ENCODE results near the gene NMNAT2. TPM values are rescaled to one million over a fixed set of nuclear protein-coding genes. Genes with fewer than 3 reads are reported as not detected.

The NMNAT2 gene
- polyA plus RNA-seq, 1 experiment = 0.19 TPM

DNA sequence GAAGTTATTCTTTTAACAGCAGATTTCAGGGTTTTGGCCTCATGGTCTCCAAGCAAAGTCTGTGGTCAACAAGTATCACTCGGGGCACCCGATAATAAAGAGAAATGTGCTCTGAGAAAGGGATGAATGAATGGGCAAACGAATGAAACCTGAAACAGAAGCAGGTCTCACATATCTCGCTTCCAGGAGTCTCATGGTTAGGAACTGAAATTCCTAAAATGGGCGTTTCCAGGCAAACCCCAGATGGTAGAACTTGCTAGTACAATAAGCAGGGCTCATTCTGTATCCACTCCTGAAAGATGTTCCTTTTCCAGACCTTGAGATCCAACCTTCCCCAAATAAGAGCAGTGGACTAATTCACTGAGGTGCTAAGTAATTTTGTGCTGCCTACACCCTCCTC lies 144.9 kb downstream of the NMNAT2 start:
- POLR2A ChIA-PET = no interaction called here
- H3K4me3 ChIP-seq (ENCODE audit: low read depth, low read length) = no peak overlapping the region
- TF ChIP-seq, protein P1, sequence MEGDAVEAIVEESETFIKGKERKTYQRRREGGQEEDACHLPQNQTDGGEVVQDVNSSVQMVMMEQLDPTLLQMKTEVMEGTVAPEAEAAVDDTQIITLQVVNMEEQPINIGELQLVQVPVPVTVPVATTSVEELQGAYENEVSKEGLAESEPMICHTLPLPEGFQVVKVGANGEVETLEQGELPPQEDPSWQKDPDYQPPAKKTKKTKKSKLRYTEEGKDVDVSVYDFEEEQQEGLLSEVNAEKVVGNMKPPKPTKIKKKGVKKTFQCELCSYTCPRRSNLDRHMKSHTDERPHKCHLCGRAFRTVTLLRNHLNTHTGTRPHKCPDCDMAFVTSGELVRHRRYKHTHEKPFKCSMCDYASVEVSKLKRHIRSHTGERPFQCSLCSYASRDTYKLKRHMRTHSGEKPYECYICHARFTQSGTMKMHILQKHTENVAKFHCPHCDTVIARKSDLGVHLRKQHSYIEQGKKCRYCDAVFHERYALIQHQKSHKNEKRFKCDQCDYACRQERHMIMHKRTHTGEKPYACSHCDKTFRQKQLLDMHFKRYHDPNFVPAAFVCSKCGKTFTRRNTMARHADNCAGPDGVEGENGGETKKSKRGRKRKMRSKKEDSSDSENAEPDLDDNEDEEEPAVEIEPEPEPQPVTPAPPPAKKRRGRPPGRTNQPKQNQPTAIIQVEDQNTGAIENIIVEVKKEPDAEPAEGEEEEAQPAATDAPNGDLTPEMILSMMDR (IDR thresholded peaks at IDR 0.05; ENCODE audit: low read depth, low read length) = no peak
- H3K27ac ChIP-seq (ENCODE audit: low read depth, low read length) = peak overlapping the region; percentile 92
- H3K9me3 ChIP-seq (ENCODE audit: control insufficient read depth, insufficient read depth, low read length) = no peaks in the 10 kb centered on the region
- H3K27me3 ChIP-seq (ENCODE audit: control insufficient read depth, insufficient read depth, low read length) = no peaks in the 10 kb centered on the region
- no peak for DNase-seq (ENCODE audit: low read depth, low spot score)
- CTCF ChIA-PET = interaction anchor here (0.7 to 2.9 kb wide), 3 partner anchors 9 to 40 kb away, joined by 7 to 14 read pairs (median 13); no protein-coding TSS in a partner anchor

DNA sequence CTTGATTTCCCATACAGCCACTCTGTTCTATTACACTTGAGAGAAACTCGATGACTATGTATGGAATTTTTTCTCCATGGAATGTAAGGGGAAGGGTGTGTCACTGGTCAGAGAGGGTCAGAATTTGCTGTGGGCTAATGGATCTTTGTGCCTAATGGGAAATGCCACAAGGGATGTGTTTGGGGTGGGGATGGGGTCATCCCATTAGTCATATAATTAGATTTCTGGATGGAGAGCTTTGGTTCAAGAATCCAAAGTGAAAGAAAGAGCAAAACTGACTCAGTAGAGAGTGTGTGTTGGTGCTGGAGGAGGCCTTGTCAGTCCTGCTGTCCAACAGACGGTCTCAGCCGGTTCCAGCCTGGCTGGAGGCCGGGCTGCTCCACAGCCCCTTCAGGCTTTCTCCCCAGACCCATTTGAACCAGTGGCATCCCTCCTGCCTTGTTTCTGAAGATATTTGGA lies 145.8 kb downstream of the NMNAT2 start:
- ChIA-PET POLR2A (interaction anchor here (0.6 to 2.1 kb wide), 2 partner anchors 38 to 126 kb away, joined by 4 to 6 read pairs; no protein-coding TSS in a partner anchor), CTCF (interaction anchor here (0.9 to 2.9 kb wide), 4 partner anchors 10 to 310 kb away, joined by 3 to 14 read pairs (median 8); no protein-coding TSS in a partner anchor)
- no peak overlapping the region for H3K4me3 ChIP-seq (ENCODE audit: low read depth, low read length)
- no peaks in the 10 kb centered on the region for H3K9me3 ChIP-seq (ENCODE audit: control insufficient read depth, insufficient read depth, low read length)
- no peaks in the 10 kb centered on the region for H3K27me3 ChIP-seq (ENCODE audit: control insufficient read depth, insufficient read depth, low read length)
- peak overlapping the region; percentile 92 for H3K27ac ChIP-seq (ENCODE audit: low read depth, low read length)
- TF ChIP-seq, protein P1 (IDR thresholded peaks at IDR 0.05; ENCODE audit: low read depth, low read length) = no peak
- DNase-seq (ENCODE audit: low read depth, low spot score) = no peak

DNA sequence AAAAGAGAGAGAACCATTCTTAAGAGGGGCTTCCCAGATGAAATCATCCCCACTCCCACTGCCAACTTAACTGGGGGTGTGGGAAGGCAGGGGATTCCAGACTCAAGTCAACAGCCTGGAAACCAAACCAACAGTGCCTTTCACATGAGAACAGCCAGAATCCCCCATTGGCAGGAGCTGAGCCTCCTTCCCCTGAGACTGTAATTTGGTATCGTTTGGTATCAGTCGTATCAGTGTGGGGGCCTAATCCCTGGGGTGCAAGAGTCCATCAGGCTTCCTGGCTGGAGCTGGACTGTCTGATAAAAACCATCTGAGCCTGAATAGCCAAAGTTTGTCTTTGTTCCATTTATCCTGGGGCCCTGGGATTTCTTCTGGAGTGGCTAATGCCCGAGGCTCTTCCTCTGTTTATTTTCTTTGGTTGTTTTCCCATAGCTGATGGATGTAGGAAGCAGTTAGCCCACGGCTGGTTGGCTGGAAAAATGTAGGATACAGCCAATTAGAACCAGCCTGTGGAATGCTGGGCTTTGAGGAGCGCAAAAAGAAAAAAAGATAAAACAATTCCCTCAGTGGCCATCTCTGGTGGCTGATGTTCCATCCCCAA lies 147.5 kb downstream of the NMNAT2 start:
- Histone ChIP-seq H3K27me3 (ENCODE audit: control insufficient read depth, insufficient read depth, low read length) (no peaks in the 10 kb centered on the region), H3K4me3 (ENCODE audit: low read depth, low read length) (no peak overlapping the region), H3K27ac (ENCODE audit: low read depth, low read length) (peak overlapping the region; percentile 88), H3K9me3 (ENCODE audit: control insufficient read depth, insufficient read depth, low read length) (no peaks in the 10 kb centered on the region)
- peak; percentile 81 for DNase-seq (ENCODE audit: low read depth, low spot score)
- CTCF ChIA-PET = interaction anchor here (1.7 kb wide), 1 partner anchor 36 kb away, joined by 8 read pairs; no protein-coding TSS in a partner anchor
- TF ChIP-seq, protein P1 (IDR thresholded peaks at IDR 0.05; ENCODE audit: low read depth, low read length) = no peak
- POLR2A ChIA-PET = interaction anchor here (0.7 to 2.1 kb wide), 2 partner anchors 36 to 37 kb away, joined by 4 to 6 read pairs; no protein-coding TSS in a partner anchor

DNA sequence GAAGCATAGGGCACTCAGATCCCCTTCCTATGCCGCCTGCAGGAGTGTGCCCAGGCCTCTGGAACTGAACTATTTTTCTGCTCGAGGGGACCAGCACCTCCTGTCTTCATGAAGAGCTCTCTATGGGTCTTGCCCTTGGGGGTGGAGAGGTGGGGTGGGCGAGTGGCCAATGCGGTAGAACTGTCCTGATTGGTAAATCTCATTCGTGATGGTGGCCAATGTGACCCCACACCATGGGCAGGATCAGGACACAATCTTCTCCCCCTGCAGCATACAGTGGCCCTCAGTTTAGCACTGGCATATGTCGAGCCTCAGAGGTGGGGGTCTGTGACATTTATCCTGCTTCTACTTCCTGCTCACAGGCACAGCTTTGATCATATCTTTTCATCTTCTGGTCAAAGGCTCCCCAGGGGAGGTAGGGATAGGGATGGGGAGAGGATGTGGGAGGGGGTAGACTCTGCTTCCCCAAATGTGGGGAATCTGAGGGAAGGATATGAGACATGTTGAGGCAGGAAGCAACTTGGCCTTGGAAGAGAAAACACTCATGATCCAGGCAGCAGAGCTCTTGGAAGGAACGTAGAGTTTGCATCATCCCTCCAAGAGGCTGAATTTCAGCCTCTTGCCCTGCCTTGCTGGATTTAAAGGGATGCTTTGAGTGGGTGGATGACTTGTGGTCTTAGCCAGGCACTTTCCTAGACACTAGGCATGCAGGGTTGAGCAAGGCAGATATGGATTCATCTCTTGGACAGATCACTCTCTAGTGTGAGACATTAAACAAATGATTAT lies 150.3 kb downstream of the NMNAT2 start:
- TF ChIP-seq, protein P1 (IDR thresholded peaks at IDR 0.05; ENCODE audit: low read depth, low read length) = no peak
- Histone ChIP-seq H3K4me3 (ENCODE audit: low read depth, low read length) (no peak overlapping the region), H3K9me3 (ENCODE audit: control insufficient read depth, insufficient read depth, low read length) (no peaks in the 10 kb centered on the region), H3K27ac (ENCODE audit: low read depth, low read length) (peak overlapping the region; percentile 96), H3K27me3 (ENCODE audit: control insufficient read depth, insufficient read depth, low read length) (no peaks in the 10 kb centered on the region)
- CTCF ChIA-PET = interaction anchor here (1.1 to 2.0 kb wide), 3 partner anchors 11 to 33 kb away, joined by 5 to 8 read pairs (median 6); no protein-coding TSS in a partner anchor
- POLR2A ChIA-PET = interaction anchor here (0.6 to 1.3 kb wide), 5 partner anchors 12 to 313 kb away, joined by 3 to 10 read pairs (median 4); no protein-coding TSS in a partner anchor
- peak; percentile 84 for DNase-seq (ENCODE audit: low read depth, low spot score)

Measured in AG04450 (cell line).